Calu3 (cell line): Measurements from ENCODE around the gene RFTN2. TPM values are rescaled to one million over a fixed set of nuclear protein-coding genes. Genes with fewer than 3 reads are reported as not detected.

ENCODE experiments used
- BruUV-seq: library from RNA; stranded (reverse); fragments of 400-500 nt; replicated peaks from 2 replicates; lab custom pipeline; 2021; lab: Mats Ljungman, UMichigan
- CTCF ChIA-PET: fragments of 300-600 bp; sonication (Branson Sonifier 250); formaldehyde crosslinking; loops from one replicate; lab custom pipeline; 2022; ENCODE audit warnings: antibody characterized with exemption; lab: Charles Lee
- DNase-seq: peaks from one replicate; pipeline ENCODE4 v3.0.0; 2022
- H3K27ac Mint-ChIP-seq: one replicate; pipeline ENCODE4 v1.8.0; 2022; ENCODE audit warnings: mixed read lengths; ENCODE audit not compliant: unreplicated experiment
- H3K27me3 Mint-ChIP-seq: one replicate; pipeline ENCODE4 v1.8.0; 2022; ENCODE audit warnings: mixed read lengths; ENCODE audit not compliant: unreplicated experiment
- H3K36me3 Mint-ChIP-seq: one replicate; pipeline ENCODE4 v1.8.0; 2022; ENCODE audit warnings: mild to moderate bottlenecking, moderate library complexity, mixed read lengths; ENCODE audit not compliant: insufficient read depth, unreplicated experiment
- H3K4me1 Mint-ChIP-seq: one replicate; pipeline ENCODE4 v1.8.0; 2022; ENCODE audit warnings: mild to moderate bottlenecking, low read depth, mixed read lengths; ENCODE audit not compliant: unreplicated experiment
- H3K4me3 Mint-ChIP-seq: one replicate; pipeline ENCODE4 v1.8.0; 2022; ENCODE audit warnings: mild to moderate bottlenecking, low read depth, moderate library complexity, mixed read lengths; ENCODE audit not compliant: unreplicated experiment
- H3K9me3 Mint-ChIP-seq: one replicate; pipeline ENCODE4 v1.8.0; 2022; ENCODE audit warnings: low read depth, mixed read lengths; ENCODE audit not compliant: unreplicated experiment
- intact Hi-C: fragments of 100-400 bp; cut with micrococcal nuclease; formaldehyde crosslinking; loops from one replicate; pipeline ENCODE4 v1.10.0; 2022; ENCODE audit not compliant: unreplicated experiment
- total RNA-seq: library from RNA; stranded (reverse); gene quantifications from 2 replicates; pipeline ENCODE4 v1.2.3, GENCODE V29; 2022
- TF ChIP-seq, protein P1 (sequence below): fragments of 200-600 bp; IDR thresholded peaks from one replicate; pipeline ENCODE4 v1.8.0; 2022; ENCODE audit warnings: antibody characterized with exemption; ENCODE audit not compliant: unreplicated experiment

Gene RFTN2
- total RNA-seq, 1 experiment from 2014 or later, result 0.05 TPM

GRCh38 chr2:197571627-197572271, 103.6 kb downstream of the RFTN2 start:
- no peak overlapping the region for H3K27ac Mint-ChIP-seq
- H3K27me3 Mint-ChIP-seq, result no peaks in the 10 kb centered on the region
- H3K4me1 Mint-ChIP-seq, result no peaks in the 10 kb centered on the region
- intact Hi-C loops, result no loop called here
- peaks cover 5% of the 10 kb centered on the region for H3K9me3 Mint-ChIP-seq
- DNase-seq, result no peak
- H3K36me3 Mint-ChIP-seq, result peaks cover 20% of the 10 kb centered on the region
- TF ChIP-seq, protein P1, sequence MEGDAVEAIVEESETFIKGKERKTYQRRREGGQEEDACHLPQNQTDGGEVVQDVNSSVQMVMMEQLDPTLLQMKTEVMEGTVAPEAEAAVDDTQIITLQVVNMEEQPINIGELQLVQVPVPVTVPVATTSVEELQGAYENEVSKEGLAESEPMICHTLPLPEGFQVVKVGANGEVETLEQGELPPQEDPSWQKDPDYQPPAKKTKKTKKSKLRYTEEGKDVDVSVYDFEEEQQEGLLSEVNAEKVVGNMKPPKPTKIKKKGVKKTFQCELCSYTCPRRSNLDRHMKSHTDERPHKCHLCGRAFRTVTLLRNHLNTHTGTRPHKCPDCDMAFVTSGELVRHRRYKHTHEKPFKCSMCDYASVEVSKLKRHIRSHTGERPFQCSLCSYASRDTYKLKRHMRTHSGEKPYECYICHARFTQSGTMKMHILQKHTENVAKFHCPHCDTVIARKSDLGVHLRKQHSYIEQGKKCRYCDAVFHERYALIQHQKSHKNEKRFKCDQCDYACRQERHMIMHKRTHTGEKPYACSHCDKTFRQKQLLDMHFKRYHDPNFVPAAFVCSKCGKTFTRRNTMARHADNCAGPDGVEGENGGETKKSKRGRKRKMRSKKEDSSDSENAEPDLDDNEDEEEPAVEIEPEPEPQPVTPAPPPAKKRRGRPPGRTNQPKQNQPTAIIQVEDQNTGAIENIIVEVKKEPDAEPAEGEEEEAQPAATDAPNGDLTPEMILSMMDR, result no peak
- BruUV-seq, result no TSS peak
- CTCF ChIA-PET, result no interaction called here
- no peak overlapping the region for H3K4me3 Mint-ChIP-seq

GRCh38 chr2:197560146-197560665, 115.2 kb downstream of the RFTN2 start:
- no peaks in the 10 kb centered on the region for H3K9me3 Mint-ChIP-seq
- no peaks in the 10 kb centered on the region for H3K36me3 Mint-ChIP-seq
- CTCF ChIA-PET, result interaction anchor here (0.6 kb wide), 1 partner anchor 33 kb away, joined by 8 read pairs; no protein-coding TSS in a partner anchor
- TF ChIP-seq, protein P1, result no peak
- H3K4me3 Mint-ChIP-seq, result no peak overlapping the region
- no peaks in the 10 kb centered on the region for H3K4me1 Mint-ChIP-seq
- BruUV-seq, result no TSS peak
- H3K27me3 Mint-ChIP-seq, result no peaks in the 10 kb centered on the region
- intact Hi-C loops, result no loop called here
- no peak overlapping the region for H3K27ac Mint-ChIP-seq
- no peak for DNase-seq

- H3K27ac Mint-ChIP-seq, result no peak overlapping the region
- H3K4me3 Mint-ChIP-seq, result no peak overlapping the region
- intact Hi-C loops, result no loop called here
- no TSS peak for BruUV-seq
- CTCF ChIA-PET, result no interaction called here
- no peaks in the 10 kb centered on the region for H3K9me3 Mint-ChIP-seq
- H3K36me3 Mint-ChIP-seq, result no peaks in the 10 kb centered on the region
- H3K27me3 Mint-ChIP-seq, result no peaks in the 10 kb centered on the region
- no peak for DNase-seq
- no peaks in the 10 kb centered on the region for H3K4me1 Mint-ChIP-seq
- TF ChIP-seq, protein P1, result no peak
These were observed 115.7 kb downstream of the RFTN2 start for GRCh38 chr2:197559681-197560080.

- no TSS peak for BruUV-seq
- H3K27ac Mint-ChIP-seq, result no peak overlapping the region
- H3K9me3 Mint-ChIP-seq, result no peaks in the 10 kb centered on the region
- intact Hi-C loops, result no loop called here
- CTCF ChIA-PET, result no interaction called here
- no peak overlapping the region for H3K4me3 Mint-ChIP-seq
- no peaks in the 10 kb centered on the region for H3K4me1 Mint-ChIP-seq
- H3K36me3 Mint-ChIP-seq, result peaks cover 4% of the 10 kb centered on the region
- no peaks in the 10 kb centered on the region for H3K27me3 Mint-ChIP-seq
- no peak for DNase-seq
- TF ChIP-seq, protein P1, result no peak
These were observed 117.0 kb downstream of the RFTN2 start for GRCh38 chr2:197558393-197558792.
